ENCODE measurements around the gene CERS6.

DNA sequence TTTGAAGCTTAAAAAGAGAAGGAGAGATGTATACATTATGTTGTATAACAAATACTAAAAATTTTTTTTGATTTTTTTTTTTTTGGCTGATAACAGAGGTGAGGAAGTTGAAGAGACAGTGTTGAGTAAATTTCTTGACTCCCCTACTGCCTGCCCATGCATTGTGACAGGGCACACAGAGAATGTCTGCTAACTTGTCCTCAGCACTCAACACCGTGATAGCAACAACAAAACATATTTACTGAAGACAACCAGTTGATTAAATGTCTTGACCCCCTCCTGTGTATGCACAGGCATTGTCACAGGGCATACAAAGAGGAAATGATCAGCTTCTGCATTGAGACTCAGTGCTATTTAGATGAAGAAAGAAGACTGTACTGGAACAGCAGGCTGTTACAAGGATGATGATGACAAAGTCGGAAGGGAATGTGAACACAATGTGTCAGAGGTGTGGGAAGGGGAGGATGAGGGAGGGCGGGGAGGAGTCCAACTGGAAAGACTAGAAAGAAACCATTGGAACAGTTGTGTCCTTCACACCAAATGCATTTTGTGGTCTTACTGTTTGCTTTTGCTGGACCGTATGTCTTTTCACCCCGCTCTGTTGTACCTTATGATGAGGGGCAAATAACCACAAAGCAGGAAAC is 89.5 kb downstream of the CERS6 start:
- TF ChIP-seq CTCF (IDR thresholded peaks at IDR 0.05), result no peak
- no peak for TF ChIP-seq POLR2A (IDR thresholded peaks at IDR 0.05)
